Neuronal stem cell (in vitro differentiated cells): ENCODE results near the gene RHBDF1.
A peak's percentile ranks its signal among the peaks of the same experiment; 100 is the strongest.

ENCODE experiments used
- DNase-seq: peaks from one replicate; pipeline ENCODE4 v3.0.0-alpha.2; 2013; ENCODE audit warnings: low spot score
- H2AFZ ChIP-seq: one replicate; pipeline ENCODE4 v1.6.1; 2013; ENCODE audit warnings: mild to moderate bottlenecking, low read length, inconsistent platforms
- H2AK5ac ChIP-seq: 2 replicates; pipeline ENCODE4 v1.6.1; 2013; ENCODE audit warnings: low read depth, mild to moderate bottlenecking, inconsistent platforms, low read length, moderate library complexity, mixed read lengths
- H2BK120ac ChIP-seq: 2 replicates; pipeline ENCODE4 v1.6.1; 2013; ENCODE audit warnings: low read depth, mild to moderate bottlenecking, inconsistent platforms, low read length, moderate library complexity, mixed read lengths
- H2BK12ac ChIP-seq: one replicate; pipeline ENCODE4 v1.6.1; 2013; ENCODE audit warnings: low read length, inconsistent platforms
- H2BK15ac ChIP-seq: 2 replicates; pipeline ENCODE4 v1.6.1; 2013; ENCODE audit warnings: mild to moderate bottlenecking, low read length, inconsistent platforms, mixed read lengths
- H2BK5ac ChIP-seq: one replicate; pipeline ENCODE4 v1.6.1; 2013; ENCODE audit warnings: inconsistent platforms, mild to moderate bottlenecking, low read length, moderate library complexity
- H3K14ac ChIP-seq: one replicate; pipeline ENCODE4 v1.6.1; 2013; ENCODE audit warnings: low read length, inconsistent platforms
- H3K18ac ChIP-seq: 2 replicates; pipeline ENCODE4 v1.6.1; 2013; ENCODE audit warnings: low read length, inconsistent platforms
- H3K23ac ChIP-seq: 2 replicates; pipeline ENCODE4 v1.6.1; 2013; ENCODE audit warnings: low read depth, mild to moderate bottlenecking, mixed read lengths, low read length, inconsistent platforms; ENCODE audit not compliant: poor library complexity
- H3K27ac ChIP-seq: replicated peaks from 3 replicates; pipeline ENCODE4 v1.5.1; 2013; ENCODE audit warnings: low read length, inconsistent platforms
- H3K27me3 ChIP-seq, 3 experiments: 2 replicates each; pipeline ENCODE4 v1.6.1; 2013; ENCODE audit warnings: low read length in 3 of 3, mild to moderate bottlenecking in 2 of 3, inconsistent platforms in 1 of 3, low read depth in 1 of 3, mixed read lengths in 1 of 3, moderate library complexity in 1 of 3; ENCODE audit not compliant: control insufficient read depth in 3 of 3, insufficient read depth in 3 of 3
- H3K36me3 ChIP-seq, 2 donors: replicated peaks in 1 of 2; 2 replicates each; pipeline ENCODE4 v1.6.1; 2013; ENCODE audit warnings: low read length in 2 of 2; ENCODE audit not compliant: control insufficient read depth in 2 of 2, insufficient read depth in 2 of 2
- H3K4ac ChIP-seq: 2 replicates; pipeline ENCODE4 v1.6.1; 2013; ENCODE audit warnings: inconsistent platforms, mild to moderate bottlenecking, low read length, moderate library complexity
- H3K4me1 ChIP-seq, 2 donors: 1 replicate in 1 of 2; 2 replicates in 1 of 2; pipeline ENCODE4 v1.6.1; 2013; ENCODE audit warnings: low read length in 2 of 2, low read depth in 1 of 2; ENCODE audit not compliant: control insufficient read depth in 2 of 2, insufficient read depth in 1 of 2
- H3K4me2 ChIP-seq: one replicate; pipeline ENCODE4 v1.6.1; 2013; ENCODE audit warnings: mild to moderate bottlenecking, low read length, inconsistent platforms; ENCODE audit not compliant: insufficient read depth, poor library complexity, severe bottlenecking
- H3K4me3 ChIP-seq, 2 donors: 2 replicates each; pipeline ENCODE4 v1.5.1; 2013; ENCODE audit warnings: low read length in 2 of 2, mild to moderate bottlenecking in 2 of 2, inconsistent platforms in 1 of 2, moderate library complexity in 1 of 2
- H3K79me1 ChIP-seq: one replicate; pipeline ENCODE4 v1.6.1; 2013; ENCODE audit warnings: low read depth, mild to moderate bottlenecking, inconsistent platforms, low read length, moderate library complexity
- H3K9ac ChIP-seq: one replicate; pipeline ENCODE4 v1.6.1; 2013; ENCODE audit warnings: mild to moderate bottlenecking, low read depth, low read length, inconsistent platforms; ENCODE audit not compliant: poor library complexity
- H3K9me3 ChIP-seq, 2 donors: replicated peaks in 1 of 2; 2 replicates each; pipeline versions ENCODE3 to v1.6.1; 2013; ENCODE audit warnings: low read length in 2 of 2, mild to moderate bottlenecking in 2 of 2, inconsistent platforms in 1 of 2, low read depth in 1 of 2, mixed read lengths in 1 of 2, moderate library complexity in 1 of 2; ENCODE audit not compliant: control insufficient read depth in 2 of 2, insufficient read depth in 1 of 2
- H4K8ac ChIP-seq: one replicate; pipeline ENCODE4 v1.6.1; 2013; ENCODE audit warnings: low read depth, mild to moderate bottlenecking, inconsistent platforms, low read length, moderate library complexity
- H4K91ac ChIP-seq: one replicate; pipeline ENCODE4 v1.6.1; 2013; ENCODE audit warnings: low read length, low read depth, mild to moderate bottlenecking, inconsistent platforms; ENCODE audit not compliant: poor library complexity
- WGBS, 2 donors: extraction: QIAGEN DNeasy Blood & Tissue Kit; methylation state at CpG; one replicate each; pipeline ENCODE4 v1.1.7; 2013; ENCODE audit warnings: missing lambda C conversion rate in 2 of 2, mixed read lengths in 1 of 2; ENCODE audit not compliant: insufficient read length in 2 of 2, insufficient replicate concordance in 1 of 2; ENCODE audit errors: extremely low coverage in 2 of 2; 5-methylcytosine and 5-hydroxymethylcytosine counted together

The RHBDF1 gene

GRCh38 chr16:65745-66144 is 6.7 kb downstream of the RHBDF1 start:
- Histone ChIP-seq H3K4me2 (no peak overlapping the region), H2BK5ac (no peak overlapping the region), H2AFZ (no peak overlapping the region), H4K91ac (no peak overlapping the region), H2BK120ac (no peak overlapping the region), H3K9me3 (no peaks in the 10 kb centered on the region), H3K14ac (no peak overlapping the region), H3K4ac (no peak overlapping the region), H4K8ac (no peak overlapping the region), H3K36me3 (peaks cover 25 to 38% of the 10 kb centered on the region in 2 donors), H3K18ac (no peak overlapping the region), H3K23ac (peak overlapping the region; percentile 8), H3K4me3 (no peak overlapping the region), H2AK5ac (no peak overlapping the region), H2BK15ac (no peak overlapping the region), H3K27ac (no peak overlapping the region), H3K4me1 (peaks cover 17 to 29% of the 10 kb centered on the region in 2 donors), H2BK12ac (no peak overlapping the region), H3K9ac (no peak overlapping the region), H3K79me1 (peaks cover 3% of the 10 kb centered on the region), H3K27me3 (no peaks in the 10 kb centered on the region)
- no CpG with 5 or more reads among the region's 17 CpGs for WGBS, 2 donors
- peak; percentile 64 for DNase-seq

GRCh38 chr16:64914-65255 is 7.5 kb downstream of the RHBDF1 start:
- peak overlapping the region; percentile 1 for H2BK5ac ChIP-seq

GRCh38 chr16:63998-64913 is 8.2 kb downstream of the RHBDF1 start:
- Histone ChIP-seq H3K23ac (peak overlapping the region; percentile 20), H2BK5ac (peak overlapping the region; percentile 1), H3K79me1 (peaks cover 3% of the 10 kb centered on the region), H2AFZ (no peak overlapping the region), H2BK12ac (no peak overlapping the region), H3K14ac (no peak overlapping the region), H2AK5ac (no peak overlapping the region), H3K4ac (no peak overlapping the region), H3K9ac (no peak overlapping the region), H2BK15ac (no peak overlapping the region), H3K27me3 (no peaks in the 10 kb centered on the region), H2BK120ac (no peak overlapping the region), H3K4me1 (peaks cover 13 to 20% of the 10 kb centered on the region in 2 donors), H3K27ac (no peak overlapping the region), H3K4me3 (peak overlapping the region in 1 of 2 donors; percentile 4), H3K18ac (no peak overlapping the region), H3K36me3 (peaks cover 39 to 53% of the 10 kb centered on the region in 2 donors), H3K9me3 (no peaks in the 10 kb centered on the region), H4K91ac (no peak overlapping the region), H3K4me2 (peak overlapping the region; percentile 11), H4K8ac (peak overlapping the region; percentile 32)
- WGBS, 2 donors = no CpG with 5 or more reads among the region's 25 CpGs
- DNase-seq = no peak

More at GRCh38 chr16:64914-65255, 7.5 kb downstream of the RHBDF1 start:
- no peak overlapping the region for H2AK5ac ChIP-seq
- no peak overlapping the region for H3K9ac ChIP-seq
- peaks cover 33 to 46% of the 10 kb centered on the region in 2 donors for H3K36me3 ChIP-seq
- H3K23ac ChIP-seq = no peak overlapping the region
- H2AFZ ChIP-seq = no peak overlapping the region
- no peak overlapping the region for H3K14ac ChIP-seq
- H3K18ac ChIP-seq = no peak overlapping the region
- no peak overlapping the region for H3K4ac ChIP-seq
- H2BK12ac ChIP-seq = no peak overlapping the region
- H3K27me3 ChIP-seq = no peaks in the 10 kb centered on the region
- no peak overlapping the region for H3K27ac ChIP-seq
- no peak overlapping the region for H4K8ac ChIP-seq
- no peak overlapping the region for H3K4me3 ChIP-seq
- H3K4me2 ChIP-seq = no peak overlapping the region
- no peak overlapping the region for H4K91ac ChIP-seq
- WGBS, 2 donors = no CpG with 5 or more reads among the region's 9 CpGs
- peaks cover 3% of the 10 kb centered on the region for H3K79me1 ChIP-seq
- H2BK15ac ChIP-seq = no peak overlapping the region
- no peak for DNase-seq
- no peak overlapping the region for H2BK120ac ChIP-seq
- H3K4me1 ChIP-seq = peaks cover 17 to 25% of the 10 kb centered on the region in 2 donors
- no peaks in the 10 kb centered on the region for H3K9me3 ChIP-seq

DNA sequence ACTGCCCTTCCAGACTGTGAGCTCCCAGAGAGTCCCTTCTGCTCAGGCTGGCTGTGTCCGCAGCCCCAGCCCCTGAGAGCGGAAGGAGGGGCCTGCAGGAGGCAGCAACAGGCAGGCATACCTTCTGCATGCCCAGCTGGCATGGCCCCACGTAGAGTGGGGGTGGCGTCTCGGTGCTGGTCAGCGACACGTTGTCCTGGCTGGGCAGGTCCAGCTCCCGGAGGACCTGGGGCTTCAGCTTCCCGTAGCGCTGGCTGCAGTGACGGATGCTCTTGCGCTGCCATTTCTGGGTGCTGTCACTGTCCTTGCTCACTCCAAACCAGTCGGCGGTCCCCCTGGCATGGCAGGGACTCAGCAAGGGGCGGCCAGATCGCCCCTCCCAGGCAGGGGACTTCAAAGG is 9.0 kb downstream of the RHBDF1 start:
- no peak overlapping the region for H2BK12ac ChIP-seq
- no peaks in the 10 kb centered on the region for H3K9me3 ChIP-seq
- H3K4ac ChIP-seq = no peak overlapping the region
- peaks cover 47 to 61% of the 10 kb centered on the region in 2 donors for H3K36me3 ChIP-seq
- H2AK5ac ChIP-seq = no peak overlapping the region
- H2BK120ac ChIP-seq = no peak overlapping the region
- no peak overlapping the region for H2BK15ac ChIP-seq
- no peak overlapping the region for H3K18ac ChIP-seq
- peaks cover 6 to 12% of the 10 kb centered on the region in 2 donors for H3K4me1 ChIP-seq
- H3K9ac ChIP-seq = no peak overlapping the region
- no peak overlapping the region for H4K91ac ChIP-seq
- no peak overlapping the region for H2BK5ac ChIP-seq
- H2AFZ ChIP-seq = no peak overlapping the region
- no peak overlapping the region for H3K27ac ChIP-seq
- peaks cover 3% of the 10 kb centered on the region for H3K79me1 ChIP-seq
- no peak overlapping the region for H3K14ac ChIP-seq
- H3K4me3 ChIP-seq = no peak overlapping the region
- no peak overlapping the region for H4K8ac ChIP-seq
- no peak overlapping the region for H3K4me2 ChIP-seq
- no peak overlapping the region for H3K23ac ChIP-seq
- DNase-seq = no peak
- H3K27me3 ChIP-seq = no peaks in the 10 kb centered on the region
- no CpG with 5 or more reads among the region's 16 CpGs for WGBS, 2 donors
